K562 (cell line): ENCODE measurements around the gene LTA. TPM values are rescaled to one million over a fixed set of nuclear protein-coding genes. Genes with fewer than 3 reads are reported as not detected.

Source experiments
- AFF4 ChIP-seq: sonication (generic); formaldehyde crosslinking; IDR thresholded peaks from 2 replicates; pipeline ENCODE4 v1.8.0; 2023; ENCODE audit warnings: mild to moderate bottlenecking, missing genetic modification reagents
- BHLHE40 ChIP-seq: IDR thresholded peaks from 2 replicates; pipeline ENCODE4 v1.6.1; 2011; ENCODE audit warnings: low read length, improper control_type of control experiment
- CEBPG ChIP-seq, 3 experiments: fragments of 200-800 bp in 1 of 3; sonication (Bioruptor generic) in 1 of 3; sonication (generic) in 1 of 3; formaldehyde crosslinking in 1 of 3; IDR thresholded peaks in 2 of 3; conservative IDR thresholded peaks in 1 of 3; 2 replicates each; pipeline versions ENCODE4 v1.6.1 to v1.8.0; 2016 to 2022; ENCODE audit warnings: missing compliant biosample characterization in 2 of 3, missing genetic modification characterization in 2 of 3, mild to moderate bottlenecking in 1 of 3, missing genetic modification reagents in 1 of 3
- CREB3 ChIP-seq: fragments of 450-650 bp; conservative IDR thresholded peaks from 2 replicates; pipeline ENCODE4 v1.6.1; 2016; ENCODE audit warnings: missing genetic modification characterization, low read depth, mild to moderate bottlenecking, missing compliant biosample characterization, moderate library complexity
- CREBBP ChIP-seq: IDR thresholded peaks from one replicate; pipeline ENCODE4 v1.6.1; 2012; ENCODE audit warnings: low read depth, mild to moderate bottlenecking, control low read depth, inconsistent platforms, low read length
- EZH2 ChIP-seq: IDR thresholded peaks from 2 replicates; pipeline ENCODE4 v1.6.1; 2012; ENCODE audit warnings: low read depth, mild to moderate bottlenecking, inconsistent platforms, low read length, borderline replicate concordance
- FOSL1 ChIP-seq: fragments of 200-800 bp; sonication (Bioruptor generic); conservative IDR thresholded peaks from 2 replicates; pipeline ENCODE4 v1.6.1; 2016; ENCODE audit warnings: missing genetic modification characterization, missing compliant biosample characterization
- FOXA3 ChIP-seq, 2 experiments: fragments of 450-650 bp in 1 of 2; sonication (generic) in 1 of 2; formaldehyde crosslinking; IDR thresholded peaks in 1 of 2; conservative IDR thresholded peaks in 1 of 2; 2 replicates each; pipeline versions ENCODE4 v1.4.0 to v1.8.0; 2020 to 2022; ENCODE audit warnings: mild to moderate bottlenecking in 2 of 2, missing genetic modification reagents in 1 of 2
- FOXK1 ChIP-seq: sonication (generic); formaldehyde crosslinking; IDR thresholded peaks from 2 replicates; pipeline ENCODE4 v1.8.0; 2022; ENCODE audit warnings: missing genetic modification reagents, mild to moderate bottlenecking, borderline replicate concordance
- HDAC6 ChIP-seq: IDR thresholded peaks from 2 replicates; pipeline ENCODE4 v1.6.1; 2012; ENCODE audit warnings: low read depth, mild to moderate bottlenecking, control low read depth, inconsistent platforms, low read length, moderate library complexity
- KDM4B ChIP-seq, 2 experiments: fragments of 450-650 bp in 1 of 2; sonication (generic) in 1 of 2; IDR thresholded peaks; 2 replicates each; pipeline ENCODE4 v1.6.1; 2016 to 2017; ENCODE audit warnings: borderline replicate concordance in 2 of 2, antibody characterized with exemption in 1 of 2, low read depth in 1 of 2, mild to moderate bottlenecking in 1 of 2
- MEIS2 ChIP-seq: fragments of 450-650 bp; IDR thresholded peaks from 2 replicates; pipeline ENCODE4 v1.6.1; 2014; ENCODE audit warnings: mild to moderate bottlenecking; ENCODE audit not compliant: partially characterized antibody
- SMARCC2 ChIP-seq: fragments of 450-650 bp; IDR thresholded peaks from 2 replicates; pipeline ENCODE4 v1.6.1; 2017; ENCODE audit warnings: antibody characterized with exemption, moderate library complexity, mild to moderate bottlenecking, low read depth
- ZBTB26 ChIP-seq: fragments of 450-650 bp; formaldehyde crosslinking; IDR thresholded peaks from 2 replicates; pipeline ENCODE4 v1.4.0; 2022; ENCODE audit warnings: missing genetic modification characterization
- ZBTB43 ChIP-seq: sonication (generic); formaldehyde crosslinking; IDR thresholded peaks from 2 replicates; pipeline ENCODE4 v1.8.0; 2023; ENCODE audit warnings: mild to moderate bottlenecking, missing genetic modification reagents
- ZC3H8 ChIP-seq: fragments of 450-650 bp; IDR thresholded peaks from 2 replicates; pipeline ENCODE4 v1.6.1; 2017
- ZNF668 ChIP-seq: fragments of 250-450 bp; sonication (Bioruptor Pico); IDR thresholded peaks from 2 replicates; pipeline ENCODE4 v1.8.0; 2022; ENCODE audit warnings: mild to moderate bottlenecking, inconsistent platforms
- polyA plus RNA-seq, 8 experiments: library from polyadenylated mRNA; depleted of rRNA in 4 of 8; stranded (reverse) in 5 of 8; unstranded in 3 of 8; fragments of >200 nt; fragmentation: Nextera tagmentation in 2 of 8; fragmentation: Illumina TruSeq in 1 of 8; extraction: Ambion mirVana in 2 of 8; extraction: Trizol in 1 of 8; gene quantifications; 2 replicates each; pipeline versions ENCODE4 v1.2.1 to v1.2.3, GENCODE V29; 2011 to 2014; ENCODE audit warnings: inconsistent platforms in 1 of 8, missing spikeins in 1 of 8
- total RNA-seq, 7 experiments: library from RNA; depleted of rRNA in 6 of 7; stranded (reverse); fragments of >200 nt in 6 of 7; fragmentation: Illumina TruSeq in 2 of 7; extraction: Trizol in 2 of 7; gene quantifications; 2 replicates each; pipeline versions ENCODE4 v1.2.1 to v1.2.3, GENCODE V29; 2011 to 2021; ENCODE audit warnings: low replicate concordance in 1 of 7

Gene LTA
- total and polyA plus RNA-seq, 9 of the 15 experiments (the other 6 are each of a cell fraction or from before 2014, with no cell fraction given): 0.80 TPM; not detected in 8

- TF ChIP-seq AFF4 (CRISPR knock-in tag) (0 out of 2 replicates have a peak, but pooled peaks have one; percentile 12), CEBPG (CRISPR knock-in tag; IDR thresholded peaks at IDR 0.05) (no peak), CEBPG (tag; conservative IDR thresholded peaks at IDR 0.05 in 1 of 2, IDR thresholded peaks at IDR 0.05 in 1 of 2) (no peak), ZC3H8 (no peak), BHLHE40 (peak; percentile 75), ZNF668 (CRISPR knock-in tag) (no peak), FOSL1 (peak; percentile 83), ZBTB43 (CRISPR knock-in tag) (no peak), SMARCC2 (0 out of 2 replicates have a peak, but pooled peaks have one; percentile 23), HDAC6 (no peak), KDM4B (IDR thresholded peaks at IDR 0.05; ENCODE audit: borderline replicate concordance in 2 of 2, low read depth in 1 of 2) (no peak), MEIS2 (no peak), FOXK1 (CRISPR knock-in tag) (no peak), CREB3 (tag) (no peak), EZH2 (no peak), CREBBP (no peak), FOXA3 (CRISPR knock-in tag; conservative IDR thresholded peaks at IDR 0.05 in 1 of 2, IDR thresholded peaks at IDR 0.05 in 1 of 2) (no peak), ZBTB26 (0 out of 2 replicates have a peak, but pooled peaks have one; percentile 14)
Observed at GRCh38 chr6:31559958-31560696, 12.0 kb upstream of the LTA start (continued).
